H1 (cell line): ENCODE data around the gene RELT. TPM values are rescaled to one million over a fixed set of nuclear protein-coding genes. Genes with fewer than 3 reads are reported as not detected.
A peak's percentile ranks its signal among the peaks of the same experiment; 100 is the strongest.

Source experiments
- CTCF ChIP-seq, 3 experiments: IDR thresholded peaks; 1 replicate in 2 of 3; 2 replicates in 1 of 3; pipeline versions ENCODE4 v1.5.1 to v1.6.1; 2011; ENCODE audit warnings: low read length in 3 of 3, mild to moderate bottlenecking in 3 of 3, inconsistent platforms in 2 of 3, low read depth in 1 of 3, moderate library complexity in 1 of 3; ENCODE audit not compliant: insufficient read depth in 1 of 3; ENCODE audit errors: control extremely low read depth in 1 of 3
- JUND ChIP-seq: IDR thresholded peaks from 2 replicates; pipeline ENCODE4 v1.6.1; 2011; ENCODE audit warnings: mild to moderate bottlenecking, improper control_type of control experiment, low read length
- KDM1A ChIP-seq: fragments of 200-600, 300-600 bp; sonication (generic); IDR thresholded peaks from 2 replicates; pipeline ENCODE4 v1.7.1; 2016; ENCODE audit warnings: mild to moderate bottlenecking, low read length, borderline replicate concordance
- RAD21 ChIP-seq, 2 experiments: IDR thresholded peaks in 1 of 2; conservative IDR thresholded peaks in 1 of 2; 2 replicates each; pipeline ENCODE4 v1.6.1; 2011; ENCODE audit warnings: low read depth in 2 of 2, low read length in 2 of 2, improper control_type of control experiment in 1 of 2, inconsistent platforms in 1 of 2, mild to moderate bottlenecking in 1 of 2, moderate library complexity in 1 of 2
- SRF ChIP-seq: IDR thresholded peaks from 2 replicates; pipeline ENCODE4 v1.6.1; 2011; ENCODE audit warnings: mild to moderate bottlenecking, low read depth, low read length, moderate library complexity
- TCF12 ChIP-seq: IDR thresholded peaks from 2 replicates; pipeline ENCODE4 v1.6.1; 2011; ENCODE audit warnings: low read depth, mild to moderate bottlenecking, low read length
- polyA plus RNA-seq, 7 experiments: library from polyadenylated mRNA; depleted of rRNA in 3 of 7; stranded (reverse) in 5 of 7; unstranded in 2 of 7; fragments of >200 nt in 5 of 7; fragments of 200-250 nt in 2 of 7; gene quantifications; 1 replicate in 5 of 7; 2 replicates in 1 of 7; 4 replicates in 1 of 7; pipeline versions ENCODE4 v1.2.1 to v1.2.3, GENCODE V29; 2011 to 2013; ENCODE audit warnings: missing spikeins in 2 of 7, mixed read lengths in 2 of 7
- total RNA-seq: library from RNA; stranded (reverse); fragmentation: NEBNext Ultra II Directional; extraction: Animal tissue kit (Norgen Biotek cat#: 25700); gene quantifications from 2 replicates; pipeline ENCODE4 v1.2.1, GENCODE V29; 2021
- TF ChIP-seq, protein P1 (sequence below): fragments of 300-600 bp; sonication (generic); IDR thresholded peaks from 2 replicates; pipeline ENCODE4 v1.7.1; 2012; ENCODE audit warnings: low read length, moderate library complexity, mild to moderate bottlenecking, inconsistent platforms; ENCODE audit not compliant: insufficient replicate concordance

The RELT gene
- total and polyA plus RNA-seq, 2 of the 8 experiments (the other 6 are each of a cell fraction or from before 2014, with no cell fraction given): 3.4 to 5.7 TPM

DNA sequence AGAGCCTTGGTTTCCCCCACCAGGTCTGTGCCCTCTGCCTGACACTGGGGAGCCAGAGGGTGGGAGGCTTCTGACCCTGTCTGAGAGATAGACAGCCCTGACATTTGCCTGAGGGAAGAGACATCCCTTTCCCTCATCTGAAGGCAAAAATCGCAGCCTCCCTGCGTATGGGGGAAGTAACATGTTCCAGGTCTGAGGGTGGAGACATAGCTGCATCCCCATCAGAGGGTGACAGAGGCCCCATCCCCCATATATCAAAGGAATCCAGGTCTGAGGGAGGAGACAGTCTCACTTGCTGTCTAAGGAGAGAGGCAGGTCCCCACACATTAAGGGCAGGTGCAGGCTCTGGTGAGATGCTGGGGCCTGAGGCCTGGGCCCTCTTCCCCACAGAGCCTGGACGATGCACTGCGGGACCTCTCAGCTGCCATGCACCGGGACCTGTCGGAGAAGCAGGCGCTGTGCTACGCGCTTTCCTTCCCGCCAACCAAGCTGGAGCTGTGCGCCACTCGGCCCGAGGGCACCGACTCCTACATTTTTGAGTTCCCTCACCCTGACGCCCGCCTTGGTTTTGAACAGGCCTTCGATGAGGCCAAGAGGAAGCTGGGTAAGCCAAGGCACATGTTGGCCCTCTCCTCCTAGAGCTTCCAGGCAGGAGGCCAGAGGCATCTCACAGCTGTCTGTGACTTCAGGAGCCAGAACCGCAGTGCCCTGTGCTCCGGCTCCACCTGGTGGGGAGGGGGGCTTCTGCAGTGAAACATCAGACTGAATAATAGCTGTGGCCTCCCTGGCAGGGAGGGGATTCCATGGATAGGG lies 16.1 kb upstream of the RELT start (continued):
- TF ChIP-seq, protein P1, sequence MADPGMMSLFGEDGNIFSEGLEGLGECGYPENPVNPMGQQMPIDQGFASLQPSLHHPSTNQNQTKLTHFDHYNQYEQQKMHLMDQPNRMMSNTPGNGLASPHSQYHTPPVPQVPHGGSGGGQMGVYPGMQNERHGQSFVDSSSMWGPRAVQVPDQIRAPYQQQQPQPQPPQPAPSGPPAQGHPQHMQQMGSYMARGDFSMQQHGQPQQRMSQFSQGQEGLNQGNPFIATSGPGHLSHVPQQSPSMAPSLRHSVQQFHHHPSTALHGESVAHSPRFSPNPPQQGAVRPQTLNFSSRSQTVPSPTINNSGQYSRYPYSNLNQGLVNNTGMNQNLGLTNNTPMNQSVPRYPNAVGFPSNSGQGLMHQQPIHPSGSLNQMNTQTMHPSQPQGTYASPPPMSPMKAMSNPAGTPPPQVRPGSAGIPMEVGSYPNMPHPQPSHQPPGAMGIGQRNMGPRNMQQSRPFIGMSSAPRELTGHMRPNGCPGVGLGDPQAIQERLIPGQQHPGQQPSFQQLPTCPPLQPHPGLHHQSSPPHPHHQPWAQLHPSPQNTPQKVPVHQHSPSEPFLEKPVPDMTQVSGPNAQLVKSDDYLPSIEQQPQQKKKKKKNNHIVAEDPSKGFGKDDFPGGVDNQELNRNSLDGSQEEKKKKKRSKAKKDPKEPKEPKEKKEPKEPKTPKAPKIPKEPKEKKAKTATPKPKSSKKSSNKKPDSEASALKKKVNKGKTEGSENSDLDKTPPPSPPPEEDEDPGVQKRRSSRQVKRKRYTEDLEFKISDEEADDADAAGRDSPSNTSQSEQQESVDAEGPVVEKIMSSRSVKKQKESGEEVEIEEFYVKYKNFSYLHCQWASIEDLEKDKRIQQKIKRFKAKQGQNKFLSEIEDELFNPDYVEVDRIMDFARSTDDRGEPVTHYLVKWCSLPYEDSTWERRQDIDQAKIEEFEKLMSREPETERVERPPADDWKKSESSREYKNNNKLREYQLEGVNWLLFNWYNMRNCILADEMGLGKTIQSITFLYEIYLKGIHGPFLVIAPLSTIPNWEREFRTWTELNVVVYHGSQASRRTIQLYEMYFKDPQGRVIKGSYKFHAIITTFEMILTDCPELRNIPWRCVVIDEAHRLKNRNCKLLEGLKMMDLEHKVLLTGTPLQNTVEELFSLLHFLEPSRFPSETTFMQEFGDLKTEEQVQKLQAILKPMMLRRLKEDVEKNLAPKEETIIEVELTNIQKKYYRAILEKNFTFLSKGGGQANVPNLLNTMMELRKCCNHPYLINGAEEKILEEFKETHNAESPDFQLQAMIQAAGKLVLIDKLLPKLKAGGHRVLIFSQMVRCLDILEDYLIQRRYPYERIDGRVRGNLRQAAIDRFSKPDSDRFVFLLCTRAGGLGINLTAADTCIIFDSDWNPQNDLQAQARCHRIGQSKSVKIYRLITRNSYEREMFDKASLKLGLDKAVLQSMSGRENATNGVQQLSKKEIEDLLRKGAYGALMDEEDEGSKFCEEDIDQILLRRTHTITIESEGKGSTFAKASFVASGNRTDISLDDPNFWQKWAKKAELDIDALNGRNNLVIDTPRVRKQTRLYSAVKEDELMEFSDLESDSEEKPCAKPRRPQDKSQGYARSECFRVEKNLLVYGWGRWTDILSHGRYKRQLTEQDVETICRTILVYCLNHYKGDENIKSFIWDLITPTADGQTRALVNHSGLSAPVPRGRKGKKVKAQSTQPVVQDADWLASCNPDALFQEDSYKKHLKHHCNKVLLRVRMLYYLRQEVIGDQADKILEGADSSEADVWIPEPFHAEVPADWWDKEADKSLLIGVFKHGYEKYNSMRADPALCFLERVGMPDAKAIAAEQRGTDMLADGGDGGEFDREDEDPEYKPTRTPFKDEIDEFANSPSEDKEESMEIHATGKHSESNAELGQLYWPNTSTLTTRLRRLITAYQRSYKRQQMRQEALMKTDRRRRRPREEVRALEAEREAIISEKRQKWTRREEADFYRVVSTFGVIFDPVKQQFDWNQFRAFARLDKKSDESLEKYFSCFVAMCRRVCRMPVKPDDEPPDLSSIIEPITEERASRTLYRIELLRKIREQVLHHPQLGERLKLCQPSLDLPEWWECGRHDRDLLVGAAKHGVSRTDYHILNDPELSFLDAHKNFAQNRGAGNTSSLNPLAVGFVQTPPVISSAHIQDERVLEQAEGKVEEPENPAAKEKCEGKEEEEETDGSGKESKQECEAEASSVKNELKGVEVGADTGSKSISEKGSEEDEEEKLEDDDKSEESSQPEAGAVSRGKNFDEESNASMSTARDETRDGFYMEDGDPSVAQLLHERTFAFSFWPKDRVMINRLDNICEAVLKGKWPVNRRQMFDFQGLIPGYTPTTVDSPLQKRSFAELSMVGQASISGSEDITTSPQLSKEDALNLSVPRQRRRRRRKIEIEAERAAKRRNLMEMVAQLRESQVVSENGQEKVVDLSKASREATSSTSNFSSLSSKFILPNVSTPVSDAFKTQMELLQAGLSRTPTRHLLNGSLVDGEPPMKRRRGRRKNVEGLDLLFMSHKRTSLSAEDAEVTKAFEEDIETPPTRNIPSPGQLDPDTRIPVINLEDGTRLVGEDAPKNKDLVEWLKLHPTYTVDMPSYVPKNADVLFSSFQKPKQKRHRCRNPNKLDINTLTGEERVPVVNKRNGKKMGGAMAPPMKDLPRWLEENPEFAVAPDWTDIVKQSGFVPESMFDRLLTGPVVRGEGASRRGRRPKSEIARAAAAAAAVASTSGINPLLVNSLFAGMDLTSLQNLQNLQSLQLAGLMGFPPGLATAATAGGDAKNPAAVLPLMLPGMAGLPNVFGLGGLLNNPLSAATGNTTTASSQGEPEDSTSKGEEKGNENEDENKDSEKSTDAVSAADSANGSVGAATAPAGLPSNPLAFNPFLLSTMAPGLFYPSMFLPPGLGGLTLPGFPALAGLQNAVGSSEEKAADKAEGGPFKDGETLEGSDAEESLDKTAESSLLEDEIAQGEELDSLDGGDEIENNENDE: no peak
- TF ChIP-seq RAD21 (IDR thresholded peaks at IDR 0.05 in 1 of 2, conservative IDR thresholded peaks at IDR 0.05 in 1 of 2; ENCODE audit: low read depth in 2 of 2, low read length in 2 of 2) (peak; percentile 70 to 80), TCF12 (no peak), JUND (no peak), SRF (no peak), KDM1A (no peak), CTCF (IDR thresholded peaks at IDR 0.05; ENCODE audit: control extremely low read depth in 1 of 3, insufficient read depth in 1 of 3, low read depth in 1 of 3, low read length in 3 of 3) (peak; percentile 79 to 86 (median 84))
